Mammary epithelial cell (primary cell): ENCODE results near the gene GALNT7.

ENCODE experiments used
- EZH2 ChIP-seq: IDR thresholded peaks from 2 replicates; pipeline ENCODE4 v1.6.1; 2012; ENCODE audit warnings: low read length, inconsistent platforms, borderline replicate concordance
- TF ChIP-seq, protein P1 (sequence below), 2 donors: IDR thresholded peaks in 1 of 2; conservative IDR thresholded peaks in 1 of 2; 2 replicates each; pipeline ENCODE4 v1.5.1; 2011 to 2012; ENCODE audit warnings: inconsistent platforms in 2 of 2, low read length in 2 of 2, mild to moderate bottlenecking in 2 of 2, control low read depth in 1 of 2, low read depth in 1 of 2; ENCODE audit not compliant: insufficient read depth in 1 of 2; ENCODE audit errors: extremely low read depth in 1 of 2

GRCh38 chr4:173195109-173195508 is 26.5 kb downstream of the GALNT7 start:
- TF ChIP-seq, protein P1, sequence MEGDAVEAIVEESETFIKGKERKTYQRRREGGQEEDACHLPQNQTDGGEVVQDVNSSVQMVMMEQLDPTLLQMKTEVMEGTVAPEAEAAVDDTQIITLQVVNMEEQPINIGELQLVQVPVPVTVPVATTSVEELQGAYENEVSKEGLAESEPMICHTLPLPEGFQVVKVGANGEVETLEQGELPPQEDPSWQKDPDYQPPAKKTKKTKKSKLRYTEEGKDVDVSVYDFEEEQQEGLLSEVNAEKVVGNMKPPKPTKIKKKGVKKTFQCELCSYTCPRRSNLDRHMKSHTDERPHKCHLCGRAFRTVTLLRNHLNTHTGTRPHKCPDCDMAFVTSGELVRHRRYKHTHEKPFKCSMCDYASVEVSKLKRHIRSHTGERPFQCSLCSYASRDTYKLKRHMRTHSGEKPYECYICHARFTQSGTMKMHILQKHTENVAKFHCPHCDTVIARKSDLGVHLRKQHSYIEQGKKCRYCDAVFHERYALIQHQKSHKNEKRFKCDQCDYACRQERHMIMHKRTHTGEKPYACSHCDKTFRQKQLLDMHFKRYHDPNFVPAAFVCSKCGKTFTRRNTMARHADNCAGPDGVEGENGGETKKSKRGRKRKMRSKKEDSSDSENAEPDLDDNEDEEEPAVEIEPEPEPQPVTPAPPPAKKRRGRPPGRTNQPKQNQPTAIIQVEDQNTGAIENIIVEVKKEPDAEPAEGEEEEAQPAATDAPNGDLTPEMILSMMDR (conservative IDR thresholded peaks at IDR 0.05 in 1 of 2, IDR thresholded peaks at IDR 0.05 in 1 of 2; ENCODE audit: extremely low read depth in 1 of 2, insufficient read depth in 1 of 2, low read depth in 1 of 2, low read length in 2 of 2): no peak
- TF ChIP-seq EZH2: no peak
